SK-N-SH treated with all-trans-retinoic acid at 6 μM for 48 hours (cell line): ENCODE results near the gene CD14.

ENCODE experiments used
- ARNTL ChIP-seq: fragments of 450-650 bp; formaldehyde crosslinking; IDR thresholded peaks from 2 replicates; pipeline ENCODE4 v1.5.0; 2020; ENCODE audit warnings: low read depth, mild to moderate bottlenecking, moderate library complexity, borderline replicate concordance
- CREB5 ChIP-seq: fragments of 250-450 bp; sonication (Bioruptor Pico); IDR thresholded peaks from 2 replicates; pipeline ENCODE4 v1.5.1; 2020; ENCODE audit warnings: low read depth, mild to moderate bottlenecking, moderate library complexity
- CSDC2 ChIP-seq: fragments of 250-450 bp; sonication (Bioruptor Pico); IDR thresholded peaks from 2 replicates; pipeline ENCODE4 v1.5.0; 2020; ENCODE audit warnings: mild to moderate bottlenecking, moderate library complexity
- PATZ1 ChIP-seq: fragments of 250-450 bp; sonication (Bioruptor Pico); IDR thresholded peaks from 2 replicates; pipeline ENCODE4 v1.8.0; 2020; ENCODE audit warnings: mild to moderate bottlenecking, moderate library complexity, borderline replicate concordance
- SNAI2 ChIP-seq: fragments of 250-450 bp; sonication (Bioruptor Pico); IDR thresholded peaks from 2 replicates; pipeline ENCODE4 v1.5.0; 2020; ENCODE audit warnings: mild to moderate bottlenecking, moderate library complexity
- TSHZ2 ChIP-seq: fragments of 250-450 bp; sonication (Bioruptor Pico); IDR thresholded peaks from 2 replicates; pipeline ENCODE4 v1.5.0; 2020; ENCODE audit warnings: mild to moderate bottlenecking, moderate library complexity

GRCh38 chr5:140587495-140587894, 45.5 kb downstream of the CD14 start:
- no peak for TF ChIP-seq PATZ1 (CRISPR knock-in tag)
- TF ChIP-seq ARNTL (CRISPR knock-in tag) = no peak
- TF ChIP-seq SNAI2 = no peak
- no peak for TF ChIP-seq CSDC2 (CRISPR knock-in tag)
- TF ChIP-seq CREB5 (CRISPR knock-in tag) = no peak
- TF ChIP-seq TSHZ2 (CRISPR knock-in tag) = no peak
